GM19324 (cell line): ENCODE results near the gene MOSMO.
"Not testable (repeated sequence)": the region's sequence is repeated elsewhere in the genome, so short reads cannot be mapped to it uniquely, and the experiment has no call there.

Source experiments
- ATAC-seq: cut with Tn5 transposase; IDR thresholded peaks from one replicate; pipeline ENCODE4 v1.9.1; 2021; ENCODE audit warnings: mild to moderate bottlenecking, moderate library complexity; ENCODE audit not compliant: unreplicated experiment, low FRiP score

Gene MOSMO

GRCh38 chr16:22034503-22034902 lies 26.6 kb downstream of the MOSMO start:
- no peak for ATAC-seq

DNA sequence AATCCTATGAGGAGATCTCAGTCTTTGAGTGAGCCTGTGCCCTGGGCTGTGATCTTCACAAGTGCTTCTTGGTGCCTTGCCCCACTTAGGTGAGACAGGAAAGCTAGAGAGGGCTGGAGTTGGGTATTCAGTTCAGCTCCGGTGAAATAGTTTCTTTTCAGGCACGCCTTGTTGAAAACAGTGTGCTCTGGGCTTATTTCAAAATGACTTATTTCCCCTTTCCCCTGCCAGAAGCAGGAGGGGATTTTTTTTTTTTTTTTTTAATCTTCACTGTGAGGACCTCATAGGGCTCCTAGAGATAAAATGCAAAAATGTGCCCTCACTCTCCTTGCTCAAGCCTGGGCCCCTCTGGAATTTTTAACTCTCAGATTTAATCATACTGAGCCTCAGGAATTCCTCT lies 27.2 kb downstream of the MOSMO start:
- ATAC-seq, result no peak

GRCh38 chr16:22043882-22044281 lies 36.0 kb downstream of the MOSMO start:
- ATAC-seq, result not testable (repeated sequence)

- ATAC-seq, result not testable (repeated sequence)
Measured at GRCh38 chr16:22045888-22046287, 38.0 kb downstream of the MOSMO start.

DNA sequence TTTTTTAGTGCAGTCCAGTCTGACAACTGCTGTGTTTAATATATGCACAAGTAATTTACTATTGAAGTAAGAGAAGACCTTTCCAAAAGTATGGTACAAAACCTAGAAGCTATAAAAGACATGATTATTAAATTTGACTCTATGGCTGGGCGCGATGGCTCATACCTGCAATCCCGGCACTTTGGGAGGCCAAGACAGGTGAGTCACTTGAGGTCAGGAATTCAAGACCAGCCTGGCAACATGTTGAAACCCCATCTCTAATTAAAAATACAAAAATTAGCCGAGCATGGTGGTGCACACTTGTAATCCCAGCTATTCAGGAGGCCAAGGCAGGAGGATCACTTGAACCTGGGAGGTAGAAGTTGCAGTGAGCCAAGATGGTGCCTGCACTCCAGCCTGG lies 43.1 kb downstream of the MOSMO start:
- ATAC-seq, result no peak

GRCh38 chr16:22052980-22053379 lies 45.1 kb downstream of the MOSMO start:
- no peak for ATAC-seq

GRCh38 chr16:22053921-22054341 lies 46.0 kb downstream of the MOSMO start:
- no peak for ATAC-seq

DNA sequence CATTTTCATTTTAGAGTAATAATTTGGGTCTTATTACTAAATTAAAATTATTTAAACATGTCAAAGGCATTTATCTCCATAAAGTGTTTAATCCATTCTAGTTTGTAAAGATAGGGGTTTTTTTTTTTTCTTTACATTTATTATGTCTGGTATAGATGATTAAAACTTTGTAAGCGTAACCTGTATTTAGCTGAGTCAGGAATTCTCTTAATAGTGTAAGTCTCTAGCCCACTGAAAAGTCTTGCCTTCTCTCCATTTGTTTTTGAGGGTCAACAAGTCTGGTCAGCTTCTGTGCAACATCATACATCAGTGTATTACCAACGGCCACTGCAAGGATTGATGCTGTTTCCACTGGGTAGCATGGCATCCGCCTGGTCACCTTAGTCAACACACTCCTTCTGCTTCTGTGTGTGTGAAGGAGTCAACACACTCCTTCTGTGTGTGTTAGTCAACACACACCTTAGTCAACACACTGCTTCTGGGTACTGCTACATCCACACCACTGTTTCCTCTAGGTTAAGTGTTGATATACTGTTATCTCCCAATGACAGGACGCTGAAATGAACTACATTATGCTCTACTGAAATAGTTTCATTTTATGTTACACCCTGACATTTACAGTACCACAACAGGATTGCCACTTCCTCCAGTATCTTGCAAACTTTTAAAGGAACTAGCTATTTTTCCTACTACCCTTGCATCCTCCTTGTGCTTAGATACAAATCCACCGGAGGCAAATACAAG lies 47.1 kb downstream of the MOSMO start:
- ATAC-seq, result no peak

DNA sequence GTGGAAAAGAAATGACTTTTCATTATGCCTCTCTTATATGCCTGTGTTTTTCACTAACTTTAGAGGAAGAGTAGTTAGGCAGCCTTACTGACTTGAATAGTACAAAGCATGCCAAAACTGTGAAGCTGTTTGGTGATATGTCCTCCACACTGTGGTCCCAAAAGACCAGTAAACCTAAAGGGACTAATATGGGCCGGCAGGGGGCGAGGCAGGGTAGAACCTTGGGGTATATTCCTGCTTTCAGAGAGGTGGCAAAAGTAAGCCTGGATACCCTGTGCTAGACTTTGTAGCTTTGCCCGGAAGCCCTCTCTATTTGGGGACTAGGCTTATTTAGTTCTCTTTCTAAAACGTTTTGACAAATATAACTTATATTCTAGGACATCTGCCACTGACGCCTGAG lies 48.0 kb downstream of the MOSMO start:
- ATAC-seq, result no peak

DNA sequence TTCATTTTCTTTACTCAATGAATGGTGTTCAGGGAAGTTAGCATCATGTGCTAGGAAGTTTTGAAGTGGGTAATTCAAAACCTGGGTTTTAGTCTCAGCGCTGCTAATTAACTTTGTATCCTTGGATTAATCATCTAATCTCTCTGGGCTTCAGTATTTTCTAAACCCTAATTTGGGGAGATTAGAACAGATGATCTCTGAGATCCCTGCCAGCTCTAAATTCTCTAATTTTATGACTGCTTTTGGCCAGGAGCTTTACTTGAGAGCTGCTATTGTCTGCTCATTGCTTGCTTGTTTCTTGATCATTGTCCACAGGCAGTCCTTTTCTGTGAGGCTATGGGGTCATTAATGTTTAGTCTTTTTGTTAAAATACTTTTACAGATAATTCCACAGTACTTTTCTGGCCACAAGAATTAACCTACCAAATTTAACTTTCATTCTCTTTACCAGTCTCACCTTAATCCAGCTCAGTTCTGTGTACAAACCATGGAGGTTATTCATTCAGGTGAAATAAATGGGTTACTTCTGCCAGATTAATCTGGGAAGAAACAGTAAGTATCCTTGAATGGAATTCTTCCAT lies 56.1 kb downstream of the MOSMO start:
- no peak for ATAC-seq

GRCh38 chr16:22065252-22065651 lies 57.3 kb downstream of the MOSMO start:
- ATAC-seq, result no peak

DNA sequence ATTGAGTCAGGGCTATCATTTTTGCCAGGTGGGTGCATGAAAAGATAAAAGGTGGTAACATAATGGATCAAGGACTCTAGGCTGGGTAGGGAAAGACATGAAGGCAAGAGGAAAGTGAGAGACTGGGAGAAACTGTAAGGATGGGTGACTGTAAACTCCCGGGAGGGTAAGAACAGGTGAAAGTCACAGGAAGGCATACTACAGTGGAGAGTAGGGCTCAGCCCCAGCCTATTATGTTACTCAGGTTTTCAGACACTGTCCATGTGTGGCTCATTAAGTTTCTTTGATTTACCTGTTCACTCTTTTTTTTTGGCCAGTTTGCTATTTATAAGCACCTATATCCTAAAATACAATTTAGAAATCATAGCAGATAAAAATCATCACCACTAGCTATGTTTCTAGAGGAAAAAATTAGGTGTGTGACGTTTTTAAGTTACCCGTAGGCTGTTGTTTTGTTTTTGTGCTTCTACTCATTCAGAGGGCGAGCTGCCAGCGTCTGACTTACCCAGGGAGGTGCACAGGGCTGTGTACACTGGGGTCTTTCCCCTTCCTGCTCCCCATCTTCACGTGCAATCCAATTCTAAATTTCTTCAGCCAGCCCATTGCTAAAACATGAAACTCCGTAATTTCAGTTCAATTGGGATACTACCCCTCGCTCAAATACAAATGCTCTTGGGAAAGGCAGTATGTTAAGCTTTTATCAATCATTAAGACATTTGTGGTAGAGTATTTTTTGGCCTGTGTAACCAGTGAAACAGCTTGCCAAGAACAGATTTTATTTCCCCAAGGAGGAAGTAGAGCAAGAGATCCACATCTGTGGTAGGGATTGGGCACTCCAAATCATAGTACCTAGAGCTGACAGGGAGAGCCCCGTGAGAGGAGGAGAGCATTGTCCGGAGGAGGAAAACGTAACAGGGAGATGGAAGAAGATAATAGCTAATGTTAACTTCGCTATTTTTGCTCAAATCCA lies 62.7 kb downstream of the MOSMO start:
- ATAC-seq, result no peak

- no peak for ATAC-seq
Measured at GRCh38 chr16:22071331-22071910, 63.5 kb downstream of the MOSMO start.

GRCh38 chr16:22073350-22073749 lies 65.4 kb downstream of the MOSMO start:
- ATAC-seq, result no peak

DNA sequence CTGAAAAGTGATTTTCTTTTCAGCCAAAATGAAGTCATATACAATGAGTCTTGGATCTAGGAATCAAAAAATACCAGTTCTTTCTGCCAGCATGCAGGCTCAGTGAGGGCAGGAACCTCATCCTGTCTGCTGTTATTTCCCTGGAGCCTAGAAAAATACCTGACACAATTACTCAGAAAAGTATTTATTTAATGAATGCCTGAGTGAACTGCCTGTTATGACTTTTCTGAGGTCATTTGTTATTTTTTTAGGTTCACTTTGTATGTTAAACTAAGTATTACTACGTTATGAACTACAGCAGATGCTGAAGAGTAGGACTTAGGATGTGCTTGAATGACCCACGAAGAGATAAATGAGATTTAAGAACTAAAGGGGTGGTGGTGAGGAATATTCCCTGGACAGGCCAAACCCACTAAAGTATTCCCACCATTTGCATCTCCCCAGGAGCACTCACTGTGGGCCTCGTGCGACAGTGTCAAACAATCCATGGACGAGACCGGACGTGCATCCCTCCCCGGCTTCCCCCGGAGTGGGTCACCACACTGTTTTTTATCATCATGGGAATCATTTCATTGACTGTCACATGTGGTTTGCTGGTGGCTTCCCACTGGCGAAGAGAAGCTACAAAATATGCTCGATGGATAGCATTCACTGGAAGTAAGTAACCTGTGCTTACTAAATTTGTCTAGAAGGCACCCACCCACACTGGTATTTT lies 67.3 kb downstream of the MOSMO start:
- no peak for ATAC-seq

DNA sequence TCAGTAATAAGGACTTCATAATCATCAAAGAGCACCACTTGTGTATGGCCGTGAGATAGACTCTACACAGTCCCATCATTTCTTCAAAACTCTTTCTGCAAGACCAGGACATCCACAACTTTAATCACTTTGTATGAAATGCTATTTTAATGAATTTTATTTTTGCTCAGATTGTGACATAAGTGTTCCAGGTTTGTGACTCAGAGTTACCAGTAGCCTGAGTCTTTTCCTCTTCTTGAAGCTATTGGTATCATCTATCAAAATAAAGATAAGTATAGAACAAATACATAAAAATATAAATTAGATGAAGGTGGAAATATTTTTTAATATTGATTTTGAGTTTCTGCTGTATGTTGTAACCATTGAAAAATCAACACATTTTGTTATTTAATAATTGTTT lies 67.9 kb downstream of the MOSMO start:
- no peak for ATAC-seq

GRCh38 chr16:22077700-22078313 lies 69.9 kb downstream of the MOSMO start:
- no peak for ATAC-seq

GRCh38 chr16:22078656-22079055 lies 70.7 kb downstream of the MOSMO start:
- no peak for ATAC-seq

DNA sequence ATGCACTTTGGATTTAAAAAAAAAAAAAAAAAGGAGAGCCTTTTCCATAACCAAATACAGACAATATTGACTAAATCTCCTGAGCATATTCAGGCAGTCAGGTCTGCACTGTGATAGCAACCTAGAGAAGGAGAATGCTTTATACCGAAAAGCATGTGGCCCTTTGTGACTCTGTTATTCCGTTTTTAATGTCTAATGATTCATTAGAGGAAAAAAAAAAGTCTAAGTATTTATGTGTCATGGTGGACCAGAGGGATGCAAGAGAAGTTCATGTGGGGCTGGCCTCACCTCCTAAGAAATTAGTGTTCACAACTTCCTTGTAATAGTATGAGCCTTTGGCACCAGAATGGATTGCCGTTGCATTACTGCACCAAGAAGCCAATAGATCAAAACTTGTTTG lies 73.1 kb downstream of the MOSMO start:
- ATAC-seq, result no peak

- no peak for ATAC-seq
Measured at GRCh38 chr16:22086440-22086839, 78.5 kb downstream of the MOSMO start.
